SHP77 (cell line): ENCODE data around the gene SDHD.

Source experiments
- DNase-seq, 2 experiments: peaks; one replicate each; lab custom pipeline; 2025; lab: John Stamatoyannopoulos, UW

Gene SDHD

GRCh38 chr11:112103446-112103845 is 16.8 kb downstream of the SDHD start:
- no peak for DNase-seq

- DNase-seq = no peak
Observed at GRCh38 chr11:112106070-112106469, 19.4 kb downstream of the SDHD start.

GRCh38 chr11:112113539-112114457 is 27.1 kb downstream of the SDHD start:
- DNase-seq = peak; percentile 60 to 65

GRCh38 chr11:112114460-112114859 is 27.8 kb downstream of the SDHD start:
- DNase-seq = no peak

- no peak for DNase-seq
Observed at GRCh38 chr11:112115386-112115785, 28.7 kb downstream of the SDHD start.

GRCh38 chr11:112118176-112118575 is 31.5 kb downstream of the SDHD start:
- DNase-seq = no peak

GRCh38 chr11:112121981-112122615 is 35.4 kb downstream of the SDHD start:
- no peak for DNase-seq

- no peak for DNase-seq
Observed at GRCh38 chr11:112123129-112123528, 36.5 kb downstream of the SDHD start.

GRCh38 chr11:112127056-112127455 is 40.4 kb downstream of the SDHD start:
- DNase-seq = no peak

- DNase-seq = peak; percentile 59 to 68
Observed at GRCh38 chr11:112128483-112129121, 41.9 kb downstream of the SDHD start.

- DNase-seq = no peak
Observed at GRCh38 chr11:112129656-112130055, 43.0 kb downstream of the SDHD start.

- DNase-seq = no peak
Observed at GRCh38 chr11:112132737-112133136, 46.1 kb downstream of the SDHD start.

GRCh38 chr11:112134473-112134872 is 47.8 kb downstream of the SDHD start:
- DNase-seq = no peak

GRCh38 chr11:112143597-112143996 is 56.9 kb downstream of the SDHD start:
- DNase-seq = no peak
